HG02678 (cell line): Measurements from ENCODE around the gene CDC25B.
"Not testable (repeated sequence)": the region's sequence is repeated elsewhere in the genome, so short reads cannot be mapped to it uniquely, and the experiment has no call there.

Source experiments
- ATAC-seq: cut with Tn5 transposase; IDR thresholded peaks from one replicate; pipeline ENCODE4 v1.9.1; 2021; ENCODE audit warnings: mild to moderate bottlenecking, moderate library complexity; ENCODE audit not compliant: unreplicated experiment

Gene CDC25B

DNA sequence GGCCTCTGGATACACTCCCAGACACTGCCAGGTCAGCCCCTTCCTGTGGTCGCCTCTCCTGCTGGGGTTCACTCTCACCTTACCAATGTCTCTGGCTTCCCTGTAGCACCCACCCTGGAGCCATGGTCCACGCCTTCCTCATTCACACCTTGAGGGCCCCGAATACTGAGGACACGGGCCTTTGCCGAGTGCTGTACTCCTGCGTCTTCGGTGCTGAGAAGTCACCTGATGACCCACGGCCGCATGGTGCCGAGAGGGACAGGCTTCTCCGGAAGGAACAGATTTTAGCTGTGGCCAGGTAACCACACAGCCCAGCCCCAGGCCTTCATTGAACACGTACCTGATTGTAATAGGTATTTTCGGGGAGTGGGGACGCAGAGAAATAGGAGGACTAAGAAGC lies 25.9 kb downstream of the CDC25B start:
- no peak for ATAC-seq

DNA sequence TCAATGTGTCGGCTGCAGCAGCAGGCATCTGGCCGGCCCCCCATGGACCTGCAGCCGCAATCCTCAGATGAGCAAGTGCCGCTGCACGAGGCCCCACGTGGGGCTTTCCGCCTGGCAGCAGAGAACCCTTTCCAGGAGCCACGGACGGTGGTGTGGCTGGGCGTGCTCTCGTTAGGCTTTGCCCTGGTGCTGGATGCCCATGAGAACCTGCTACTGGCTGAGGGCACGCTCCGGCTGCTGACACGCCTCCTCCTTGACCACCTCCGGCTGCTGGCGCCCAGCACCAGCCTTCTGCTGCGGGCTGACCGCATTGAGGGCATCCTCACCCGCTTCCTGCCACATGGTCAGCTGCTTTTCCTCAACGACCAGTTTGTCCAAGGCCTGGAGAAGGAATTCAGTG lies 27.8 kb downstream of the CDC25B start:
- ATAC-seq = no peak

DNA sequence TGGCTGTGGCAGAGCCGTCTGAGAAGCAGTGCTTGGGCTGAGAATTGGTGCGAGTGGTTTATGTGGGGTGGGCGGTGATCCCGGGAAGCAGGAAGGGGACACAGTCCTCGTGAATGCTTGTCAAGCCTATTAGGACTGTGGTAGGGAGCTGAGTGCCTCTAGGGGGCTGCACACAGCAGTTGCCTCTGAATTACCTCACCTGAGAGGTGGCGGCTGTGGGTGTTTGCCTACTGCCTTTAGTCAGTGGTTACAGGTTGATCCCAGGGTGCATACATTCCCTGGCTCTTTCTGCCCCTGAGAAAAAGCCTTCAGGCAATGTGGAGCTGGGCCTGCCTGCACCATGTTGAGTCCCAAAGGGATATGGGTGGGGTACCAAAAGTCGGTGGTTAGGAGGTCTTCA lies 29.4 kb downstream of the CDC25B start:
- no peak for ATAC-seq

DNA sequence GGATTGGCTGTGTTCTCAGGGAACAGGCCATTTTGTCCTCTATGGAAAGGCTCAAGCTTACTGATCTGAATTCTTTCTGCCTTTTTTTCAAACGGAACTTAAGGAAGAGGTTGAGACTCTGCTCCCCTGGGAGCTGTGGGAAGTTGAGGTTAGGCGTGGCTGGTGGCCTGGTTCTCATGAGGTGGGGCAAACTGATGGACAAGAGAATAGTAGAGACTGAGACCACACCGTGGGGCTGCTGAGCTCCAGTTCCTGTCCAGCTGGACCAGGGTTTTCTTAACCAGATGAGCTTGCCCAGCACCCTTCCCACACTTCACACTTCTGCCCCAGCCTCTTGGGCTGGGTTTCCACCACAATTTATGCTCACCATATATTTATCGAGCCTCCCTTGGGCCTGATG lies 30.3 kb downstream of the CDC25B start:
- ATAC-seq = no peak

DNA sequence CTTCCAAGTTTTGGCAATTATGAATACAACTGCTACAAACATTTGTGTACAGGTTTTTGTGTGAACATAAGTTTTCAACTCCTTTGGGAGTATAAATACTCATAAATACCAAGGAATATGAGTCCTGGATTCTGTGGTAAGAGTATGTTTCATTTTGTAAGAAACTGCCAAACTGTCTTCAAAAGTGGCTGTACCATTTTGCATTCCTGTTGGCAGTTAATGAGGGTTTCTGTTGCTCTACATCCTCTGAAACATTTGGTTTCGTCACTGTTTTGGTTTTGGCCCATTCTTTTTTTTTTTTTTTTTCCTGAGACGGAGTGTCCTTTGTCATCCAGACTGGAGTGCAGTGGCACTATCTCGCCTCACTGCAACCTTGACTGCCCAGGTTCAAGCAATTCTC lies 32.7 kb downstream of the CDC25B start:
- no peak for ATAC-seq

DNA sequence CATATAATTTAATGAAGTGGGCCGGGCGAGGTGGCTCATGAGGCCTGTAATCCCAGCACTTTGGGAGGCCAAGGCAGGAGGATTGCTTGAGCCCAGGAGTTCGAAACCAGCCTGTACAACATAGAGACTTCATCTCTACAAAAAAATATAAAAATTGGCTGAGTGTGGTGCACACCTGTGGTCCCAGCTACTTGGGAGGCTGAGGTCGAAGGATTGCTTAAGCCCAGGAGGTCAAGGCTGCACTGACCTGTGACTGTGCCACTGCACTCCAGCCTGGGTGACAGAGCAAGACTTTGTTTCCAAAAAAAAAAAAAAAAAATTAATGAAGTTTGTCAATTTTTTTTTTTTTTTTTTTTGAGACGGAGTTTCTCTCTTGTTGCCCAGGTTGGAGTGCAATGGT lies 33.8 kb downstream of the CDC25B start:
- ATAC-seq = not testable (repeated sequence)

DNA sequence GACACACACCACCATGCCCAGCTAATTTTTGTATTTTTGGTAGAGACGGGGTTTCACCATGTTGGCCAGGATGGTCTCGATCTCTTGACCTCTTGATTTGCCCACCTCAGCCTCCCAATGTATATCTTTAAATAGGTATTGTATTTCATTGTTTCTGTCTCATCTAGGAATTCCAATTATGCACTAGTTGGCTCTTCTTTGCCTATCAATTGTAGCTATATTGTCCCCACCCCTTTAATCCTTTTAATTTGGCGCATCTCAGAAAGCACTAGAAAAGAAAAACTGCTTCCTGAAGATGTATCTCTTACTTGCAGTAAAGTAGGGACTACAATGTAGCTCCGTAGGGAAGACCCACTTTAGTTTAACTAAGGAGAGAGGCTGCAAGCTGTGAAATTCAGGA lies 40.0 kb downstream of the CDC25B start:
- no peak for ATAC-seq

DNA sequence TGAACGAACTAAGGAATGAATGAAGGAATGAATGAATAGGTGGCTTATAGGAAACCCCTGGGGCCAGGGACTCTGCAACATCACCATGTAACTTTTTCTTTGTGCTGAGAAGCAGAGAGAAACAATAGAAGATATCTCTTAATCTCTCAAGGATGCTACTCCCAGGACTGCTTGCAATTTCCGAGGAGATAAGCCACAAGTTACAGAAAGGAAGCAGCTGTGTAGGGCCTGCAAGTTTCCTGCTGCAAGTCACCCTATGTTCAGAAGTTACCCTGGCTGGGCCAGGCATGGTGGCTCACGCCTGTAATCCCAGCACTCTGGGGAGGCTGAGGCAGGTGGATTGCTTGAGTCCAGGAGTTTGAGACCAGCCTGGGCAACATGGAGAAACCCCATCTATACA lies 43.2 kb downstream of the CDC25B start:
- ATAC-seq = no peak

DNA sequence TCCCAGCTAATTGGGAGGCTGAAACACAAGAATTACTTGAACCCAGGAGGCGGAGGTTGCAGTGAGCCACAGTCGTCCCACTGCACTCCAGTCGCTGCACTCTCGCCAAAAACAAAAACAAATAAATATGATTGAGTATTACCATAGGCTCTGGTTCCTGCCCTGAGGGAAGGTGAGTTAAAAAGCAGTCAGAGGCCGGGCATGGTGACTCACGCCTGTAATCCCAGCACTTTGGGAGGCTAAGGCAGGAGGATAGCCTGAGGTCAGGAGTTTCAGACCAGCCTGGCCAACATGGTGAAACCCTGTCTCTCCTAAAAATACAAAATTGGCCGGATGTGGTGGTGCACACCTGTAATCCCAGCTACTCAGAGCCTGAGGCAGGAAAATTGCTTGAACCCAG lies 44.1 kb downstream of the CDC25B start:
- not testable (repeated sequence) for ATAC-seq

DNA sequence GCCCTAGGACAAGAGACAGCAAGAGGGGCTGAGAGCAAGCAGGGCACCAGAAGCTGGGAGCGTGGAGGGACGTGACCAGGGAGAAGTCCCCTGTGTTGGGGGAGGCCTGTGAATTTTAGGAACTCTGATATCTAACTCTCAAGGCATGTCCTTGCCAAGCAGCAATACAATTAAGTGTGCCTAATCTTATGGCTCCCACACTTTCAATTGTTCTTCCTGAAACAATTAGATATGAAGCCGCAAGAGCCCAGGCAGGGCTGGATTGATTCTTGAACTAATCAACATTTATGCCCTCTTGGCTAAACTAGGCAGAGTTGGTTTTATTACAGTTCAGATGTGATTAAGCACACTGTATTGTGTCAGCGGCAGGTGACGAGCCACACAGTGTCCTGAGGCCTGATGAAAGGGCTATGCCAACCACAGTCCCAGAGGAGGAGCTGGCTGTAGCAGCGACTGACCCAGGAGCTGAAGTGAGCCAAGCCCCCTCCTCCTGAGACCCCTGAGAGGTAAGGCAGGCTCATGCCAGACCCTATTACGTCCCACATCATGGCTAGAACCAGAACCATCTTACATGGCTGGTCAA lies 46.3 kb downstream of the CDC25B start:
- ATAC-seq = no peak

DNA sequence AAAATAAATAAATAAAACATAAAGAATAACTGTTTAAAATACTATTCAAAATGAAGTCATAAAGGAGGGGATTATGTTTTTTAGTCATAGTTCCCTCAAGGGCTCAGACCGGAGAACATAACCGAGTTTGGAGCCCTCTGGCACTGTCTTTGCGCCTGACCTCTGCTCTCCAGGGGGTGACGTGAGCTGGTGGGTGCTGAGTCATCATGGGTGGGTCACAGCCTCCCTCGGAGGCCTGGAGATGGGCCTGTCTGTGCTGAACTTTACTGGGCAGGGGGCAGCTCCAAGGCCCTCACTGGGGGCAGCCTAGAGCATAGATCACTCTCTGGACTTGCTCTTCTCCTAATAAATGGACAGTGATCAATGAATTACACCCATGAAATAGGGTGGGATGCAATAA lies 47.4 kb downstream of the CDC25B start:
- no peak for ATAC-seq

DNA sequence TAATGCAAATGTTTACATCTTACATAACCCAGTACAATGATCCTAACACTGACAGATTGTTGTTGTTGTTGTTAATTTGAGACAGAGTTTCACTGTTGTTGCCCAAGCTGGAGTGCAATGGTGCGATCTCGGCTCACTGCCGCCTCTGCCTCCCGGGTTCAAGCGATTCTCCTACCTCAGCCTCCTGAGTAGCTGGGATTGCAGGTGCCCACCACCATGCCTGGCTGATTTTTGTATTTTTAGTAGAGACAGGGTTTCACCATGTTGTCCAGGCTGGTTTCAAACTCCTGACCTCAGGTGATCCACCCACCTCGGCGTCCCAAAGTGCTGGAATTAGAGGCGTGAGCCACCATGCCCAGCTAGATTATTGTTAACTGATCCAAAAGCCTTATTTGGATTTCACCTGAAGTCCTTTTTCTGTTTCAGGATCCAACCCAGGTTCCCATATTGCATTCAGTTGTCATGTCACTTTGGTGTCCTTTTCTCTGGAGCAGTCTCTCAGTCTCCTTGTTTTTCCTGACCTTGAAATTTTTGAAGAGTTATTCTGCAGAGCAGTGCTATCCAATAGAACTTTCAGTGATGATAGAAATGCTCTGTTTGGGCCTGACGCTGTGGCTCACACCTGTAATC lies 48.0 kb downstream of the CDC25B start:
- ATAC-seq = not testable (repeated sequence)

DNA sequence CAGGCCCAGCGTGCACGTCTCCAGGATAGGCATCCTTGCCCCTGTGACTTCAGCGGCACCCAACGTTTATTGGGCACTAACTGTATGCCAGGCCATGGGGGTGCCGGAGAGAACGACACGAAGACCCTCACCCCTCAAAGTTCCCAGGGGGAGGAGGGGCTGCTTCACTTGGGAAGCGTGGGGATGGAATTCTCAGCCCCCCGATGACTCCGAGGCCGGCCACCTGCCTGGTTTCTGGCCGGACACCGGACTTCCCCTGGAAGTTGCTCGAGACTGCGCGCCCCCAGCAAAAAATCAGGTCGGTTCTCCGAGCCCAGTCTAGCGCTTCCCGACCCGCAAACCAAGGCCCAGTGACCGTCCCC lies 50.2 kb downstream of the CDC25B start:
- ATAC-seq = no peak

DNA sequence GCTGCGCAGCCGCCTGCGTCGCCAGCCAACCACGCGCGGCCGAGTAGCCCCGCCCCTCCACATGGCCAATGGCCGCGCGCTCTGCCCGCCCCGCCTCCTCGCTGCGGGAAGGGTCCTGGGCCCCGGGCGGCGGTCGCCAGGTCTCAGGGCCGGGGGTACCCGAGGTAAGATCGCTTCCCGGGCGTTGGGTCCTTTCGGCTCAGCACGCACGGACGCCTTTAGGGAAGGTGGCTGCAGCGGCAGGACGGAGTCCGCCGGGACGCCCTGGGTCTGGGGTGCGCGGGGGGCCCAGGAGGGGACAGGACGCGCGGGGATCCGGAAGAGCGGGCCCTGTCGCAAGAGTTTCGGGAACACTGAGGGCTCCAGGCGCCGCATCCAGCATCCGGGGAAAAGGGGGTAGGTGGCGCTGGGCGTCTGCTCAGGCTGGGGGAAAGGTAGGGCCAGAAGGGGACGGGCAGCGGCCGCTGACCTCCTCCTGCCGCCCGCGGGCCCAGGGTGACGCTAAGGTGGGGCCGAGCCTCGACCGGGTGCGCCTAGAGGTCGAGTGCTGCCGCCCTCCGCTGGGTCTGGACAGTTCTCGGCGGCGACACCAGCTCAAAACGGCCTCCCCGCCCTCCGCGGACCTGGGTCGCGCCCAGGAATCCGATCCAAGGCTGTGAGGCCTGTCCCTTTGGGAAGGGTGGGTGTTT lies 50.8 kb downstream of the CDC25B start, which contains the start of gene MAVS:
TSS of gene MAVS (plus strand) at position 95 of the 689 bp plus-strand sequence. CDS start 7,791 bp downstream, outside the sequence.
- peak; percentile 95 for ATAC-seq

DNA sequence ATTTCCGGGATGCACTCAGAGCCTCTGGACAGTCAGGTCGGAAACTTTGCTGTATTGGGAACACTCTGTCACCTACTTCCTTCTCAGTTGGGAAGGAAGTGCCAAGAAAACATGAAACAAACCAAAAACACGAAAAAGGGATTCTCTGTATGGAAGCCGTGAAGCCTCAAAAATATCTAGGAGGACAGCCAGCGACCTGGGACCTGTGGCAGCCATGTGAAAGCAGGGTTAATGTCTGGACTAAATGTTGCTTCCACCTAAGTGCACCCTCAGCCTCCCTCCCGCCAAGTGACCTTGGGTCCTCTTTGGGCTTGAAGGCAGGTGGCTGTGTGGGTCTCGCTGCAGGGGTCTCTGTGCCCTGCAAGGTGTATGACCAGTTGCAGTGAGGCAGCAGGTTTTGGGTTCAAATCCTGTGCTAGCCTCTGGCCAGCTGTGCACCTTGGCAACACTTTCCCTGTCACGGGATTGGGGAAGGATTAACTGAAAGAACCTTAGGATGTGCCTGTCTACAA lies 51.4 kb downstream of the CDC25B start:
- no peak for ATAC-seq

DNA sequence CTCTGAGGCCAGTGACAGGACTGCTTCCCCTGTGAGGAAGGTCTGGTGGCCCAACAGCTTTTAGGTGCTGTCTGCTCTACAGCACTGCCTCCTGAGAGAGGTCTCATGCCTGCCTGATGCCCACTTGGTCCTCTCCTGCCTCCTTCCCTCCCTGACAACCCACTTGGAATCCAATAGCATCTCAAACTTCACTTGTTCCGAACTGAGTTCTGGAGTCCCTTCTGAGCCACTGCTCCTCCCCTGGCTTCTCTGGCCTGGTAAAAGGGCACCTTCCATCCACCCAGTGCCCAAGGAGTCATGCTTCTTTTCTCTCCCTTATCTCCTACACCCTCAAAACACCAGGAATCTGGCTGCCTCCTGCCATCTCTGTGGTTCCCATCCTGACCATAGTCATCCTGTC lies 52.5 kb downstream of the CDC25B start:
- ATAC-seq = no peak

DNA sequence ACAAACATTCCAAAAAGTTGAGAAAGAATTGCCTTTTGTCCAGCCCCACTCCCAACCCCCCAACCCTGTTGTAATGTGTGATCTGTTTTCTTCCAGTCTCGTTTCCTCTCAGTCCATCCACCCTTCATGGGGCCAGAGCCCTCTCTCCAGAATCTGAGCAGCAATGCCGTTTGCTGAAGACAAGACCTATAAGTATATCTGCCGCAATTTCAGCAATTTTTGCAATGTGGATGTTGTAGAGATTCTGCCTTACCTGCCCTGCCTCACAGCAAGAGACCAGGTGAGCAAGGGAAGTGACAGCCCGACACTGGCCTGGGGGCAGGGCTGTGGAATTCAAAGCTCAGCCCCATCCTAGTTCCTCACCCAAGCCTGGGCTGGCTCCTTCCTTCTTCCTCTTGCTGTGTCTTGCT lies 58.4 kb downstream of the CDC25B start:
- no peak for ATAC-seq
